ENCODE results near the gene KCNC3.
A peak's percentile ranks its signal among the peaks of the same experiment; 100 is the strongest.

KCNC3 gene

DNA sequence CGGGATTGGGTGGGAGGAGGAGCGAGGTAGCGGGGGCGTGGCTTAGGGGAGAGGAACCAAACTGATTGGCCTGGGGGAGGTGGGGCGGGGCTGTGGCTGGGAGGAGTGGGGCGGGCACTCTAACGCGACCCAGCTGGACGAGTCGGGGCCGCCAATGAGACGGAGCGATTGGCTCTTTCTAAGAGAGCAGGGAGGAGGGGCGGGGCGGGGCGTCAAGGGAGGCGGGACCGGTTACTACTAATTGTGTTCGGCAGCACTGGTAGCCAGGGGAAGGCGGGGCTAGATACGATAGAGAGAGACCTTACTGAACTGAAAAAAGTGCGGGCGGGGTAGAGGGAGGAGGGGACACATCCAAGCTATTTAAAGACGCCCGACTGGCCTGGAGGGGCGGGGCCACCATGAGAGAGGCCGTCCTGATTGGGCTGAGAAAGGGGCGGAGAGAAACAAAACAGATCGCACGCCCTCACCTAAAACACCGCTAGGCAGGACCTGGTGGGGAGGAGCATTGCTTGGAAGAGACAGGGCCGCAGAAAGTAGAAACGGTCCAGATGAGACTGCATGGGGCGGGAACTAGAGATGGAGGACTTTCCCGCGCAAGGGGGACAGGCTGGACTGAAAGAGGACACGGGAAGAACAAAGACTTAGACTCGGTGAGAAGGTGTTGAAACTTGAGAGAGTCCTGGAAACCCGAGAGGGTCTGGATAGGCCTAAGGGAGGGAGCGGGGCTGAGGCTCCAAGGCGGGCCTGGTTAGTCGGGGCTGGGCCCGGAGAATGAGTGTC is at the start of gene KCNC3:
Gene KCNC3 (minus strand): TSS at position 232 of the 780 bp plus-strand sequence. CDS start 295 bp downstream, outside the sequence.
- DNase-seq (ENCODE audit: low read depth in 2 of 3, low spot score in 1 of 3), result peak; percentile 95 to 99 (median 97)

- DNase-seq (ENCODE audit: low read depth in 2 of 3, low spot score in 1 of 3), result no peak
These were observed 49.7 kb upstream of the KCNC3 start for GRCh38 chr19:50378863-50379236.

DNA sequence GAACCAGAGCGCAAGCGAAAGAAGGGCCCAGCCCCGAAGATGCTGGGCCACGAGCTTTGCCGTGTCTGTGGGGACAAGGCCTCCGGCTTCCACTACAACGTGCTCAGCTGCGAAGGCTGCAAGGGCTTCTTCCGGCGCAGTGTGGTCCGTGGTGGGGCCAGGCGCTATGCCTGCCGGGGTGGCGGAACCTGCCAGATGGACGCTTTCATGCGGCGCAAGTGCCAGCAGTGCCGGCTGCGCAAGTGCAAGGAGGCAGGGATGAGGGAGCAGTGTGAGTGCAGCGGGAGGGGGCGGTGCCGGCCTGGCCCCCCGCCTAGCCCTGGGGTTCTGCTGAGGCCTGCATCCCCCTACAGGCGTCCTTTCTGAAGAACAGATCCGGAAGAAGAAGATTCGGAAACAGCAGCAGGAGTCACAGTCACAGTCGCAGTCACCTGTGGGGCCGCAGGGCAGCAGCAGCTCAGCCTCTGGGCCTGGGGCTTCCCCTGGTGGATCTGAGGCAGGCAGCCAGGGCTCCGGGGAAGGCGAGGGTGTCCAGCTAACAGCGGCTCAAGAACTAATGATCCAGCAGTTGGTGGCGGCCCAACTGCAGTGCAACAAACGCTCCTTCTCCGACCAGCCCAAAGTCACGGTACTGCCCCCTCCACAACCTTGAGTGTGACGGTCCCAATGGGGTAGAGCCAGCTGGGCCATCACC is 49.1 kb upstream of the KCNC3 start:
- no peak for DNase-seq (ENCODE audit: low read depth in 2 of 3, low spot score in 1 of 3)

DNA sequence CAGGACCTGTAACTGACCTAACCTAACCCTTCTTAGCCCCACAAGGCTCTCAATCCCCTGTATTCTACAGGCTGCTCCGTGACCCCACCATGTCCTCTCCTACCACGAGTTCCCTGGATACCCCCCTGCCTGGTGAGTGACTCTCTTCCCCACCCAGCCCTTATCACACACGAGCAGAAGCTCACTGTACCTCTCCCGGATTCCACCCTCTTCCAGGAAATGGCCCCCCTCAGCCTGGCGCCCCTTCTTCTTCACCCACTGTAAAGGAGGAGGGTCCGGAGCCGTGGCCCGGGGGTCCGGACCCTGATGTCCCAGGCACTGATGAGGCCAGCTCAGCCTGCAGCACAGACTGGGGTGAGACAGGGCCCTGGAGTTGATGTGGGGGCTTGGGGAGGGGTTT is 48.3 kb upstream of the KCNC3 start:
- no peak for DNase-seq (ENCODE audit: low read depth in 2 of 3, low spot score in 1 of 3)

DNA sequence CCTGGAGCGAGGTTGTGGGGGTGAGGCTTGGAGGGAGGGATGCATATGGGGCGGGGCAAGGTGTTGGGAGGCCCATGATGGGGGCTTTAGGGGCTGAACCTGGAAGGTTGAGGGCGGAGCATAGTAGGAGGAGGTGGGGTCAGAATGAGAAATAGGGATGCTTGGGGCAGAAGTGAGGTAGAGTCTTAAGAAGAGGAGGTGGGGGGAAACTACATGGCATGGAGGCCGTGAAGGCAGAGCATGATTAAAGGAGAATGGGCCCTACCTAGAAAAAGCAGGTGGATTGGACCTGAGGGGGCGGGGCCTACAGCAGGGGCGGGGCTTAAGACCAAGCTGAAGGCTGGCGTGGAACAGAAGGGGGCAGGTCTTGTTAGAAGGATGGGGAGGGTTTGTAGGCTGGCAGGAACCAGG is 47.9 kb upstream of the KCNC3 start:
- DNase-seq (ENCODE audit: low read depth in 2 of 3, low spot score in 1 of 3), result peak in 1 of 3 donors; percentile 36

- peak; percentile 90 to 98 (median 91) for DNase-seq (ENCODE audit: low read depth in 2 of 3, low spot score in 1 of 3)
These were observed 47.2 kb upstream of the KCNC3 start, which contains the start of gene NR1H2 for GRCh38 chr19:50376166-50377050. Gene NR1H2, plus strand, starts transcription at chr19:50376457. Its CDS starts 1,149 bp downstream, at chr19:50377606.

DNA sequence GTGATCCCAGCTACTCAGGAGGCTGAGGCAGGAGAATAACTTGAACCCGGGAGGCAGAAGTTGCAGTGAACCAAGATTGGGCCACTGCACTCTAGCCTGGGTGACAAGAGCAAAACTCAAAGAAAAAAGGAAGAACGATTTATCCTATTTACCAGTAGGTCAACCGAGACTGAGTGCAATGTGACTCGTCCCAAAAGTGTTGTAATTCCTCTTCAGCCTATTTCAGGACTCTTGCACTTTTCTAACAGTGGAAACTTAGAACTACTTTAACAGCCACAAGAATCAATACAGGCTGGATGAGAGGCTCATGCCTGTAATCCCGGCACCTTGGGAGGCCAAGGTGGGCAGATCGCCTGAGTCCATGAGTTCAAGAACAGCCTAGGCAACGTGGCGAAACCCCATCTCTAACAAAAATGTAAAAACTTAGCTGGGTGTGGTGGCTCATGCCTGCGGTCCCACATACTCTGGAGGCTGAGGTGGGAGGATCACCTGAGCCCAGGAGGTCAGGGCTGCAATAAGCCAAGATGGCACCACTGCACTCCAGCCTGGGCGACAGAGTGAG is 42.8 kb upstream of the KCNC3 start:
- DNase-seq (ENCODE audit: low read depth in 2 of 3, low spot score in 1 of 3), result no peak

DNA sequence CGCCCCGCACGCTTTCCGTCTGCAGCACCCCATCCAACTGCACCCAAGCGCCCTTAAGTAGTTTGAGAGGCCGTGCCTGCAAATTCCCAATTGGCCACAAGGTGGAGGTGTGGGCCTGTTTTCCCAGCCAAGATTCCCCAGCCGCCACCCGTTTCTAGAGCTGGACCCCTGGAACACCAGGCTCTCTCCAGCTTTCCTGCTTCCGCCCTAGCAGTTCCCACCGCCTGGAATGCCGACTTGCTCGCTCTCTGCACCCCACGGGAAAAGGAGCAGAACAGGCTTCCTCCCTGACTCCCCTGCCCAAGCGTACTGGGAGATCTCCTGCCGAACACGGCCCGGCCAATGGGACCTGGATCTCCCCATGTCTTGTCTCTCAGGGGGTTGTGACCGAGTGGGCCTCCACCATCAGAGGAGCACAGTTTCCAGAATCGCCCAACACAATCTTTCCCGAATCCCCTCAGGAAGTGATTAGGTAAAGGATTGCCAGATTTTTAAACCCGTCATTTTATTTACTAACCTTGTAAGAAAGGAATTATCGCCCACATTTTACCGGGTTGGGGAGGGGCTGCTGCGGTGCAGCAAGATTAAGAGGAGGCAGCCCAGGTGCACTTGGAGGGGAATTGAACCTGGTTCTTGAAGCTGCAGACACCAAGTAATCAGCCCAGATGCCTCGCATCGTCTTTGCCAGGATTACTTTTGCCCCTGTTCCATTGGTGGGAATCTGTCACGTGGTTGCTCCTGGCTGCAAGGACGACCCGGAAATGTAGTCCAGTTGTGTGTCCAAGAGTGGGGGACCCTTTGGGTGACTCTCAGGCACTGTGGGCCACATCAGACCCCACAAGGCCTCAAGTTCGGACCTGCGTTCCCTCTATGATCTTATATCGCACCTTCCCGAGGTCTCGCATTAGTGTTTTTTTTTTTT is 39.7 kb upstream of the KCNC3 start:
- DNase-seq (ENCODE audit: low read depth in 2 of 3, low spot score in 1 of 3), result peak; percentile 68 to 85 (median 70)

- no peak for DNase-seq (ENCODE audit: low read depth in 2 of 3, low spot score in 1 of 3)
These were observed 36.5 kb upstream of the KCNC3 start, which contains the start of gene NAPSA for GRCh38 chr19:50365434-50366306. Gene NAPSA, minus strand, starts transcription at chr19:50365639. Its CDS starts 18 bp downstream, at chr19:50365621.

DNA sequence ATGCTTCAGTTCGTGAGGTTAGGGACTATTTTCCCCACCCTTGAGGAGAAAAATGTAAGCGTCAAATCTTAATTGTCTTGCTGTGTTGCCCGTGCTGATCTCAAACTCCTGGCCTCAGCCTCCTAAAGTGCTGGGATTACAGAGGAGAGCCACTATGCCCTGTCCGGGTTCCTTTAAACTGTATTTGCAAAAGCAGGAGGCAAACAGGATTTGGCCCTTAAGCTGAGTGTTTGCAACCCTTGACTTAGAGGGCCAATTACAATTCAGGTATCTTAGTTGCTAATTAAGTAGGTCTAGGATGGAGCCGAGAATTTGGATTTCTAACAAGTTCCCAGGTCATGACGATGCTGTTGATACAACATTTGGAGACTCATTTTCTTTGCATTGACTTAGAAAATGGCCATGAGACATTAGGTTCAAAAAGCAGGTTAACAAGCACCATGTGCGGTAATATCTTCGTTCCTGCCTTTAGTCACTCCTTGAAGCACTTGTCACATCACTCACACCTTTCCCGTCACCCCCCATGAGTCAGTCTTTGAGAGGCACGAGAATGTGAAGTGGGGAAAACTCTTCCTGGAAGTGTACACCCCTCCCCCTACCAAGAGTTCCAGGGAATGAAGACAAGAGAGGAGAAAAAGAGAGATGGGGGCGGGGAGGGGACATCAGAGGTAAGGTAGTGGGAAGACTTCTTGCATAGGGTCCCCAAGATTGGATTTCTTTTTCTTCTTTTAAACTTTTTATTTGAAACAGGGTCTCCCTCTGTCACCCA is 33.7 kb upstream of the KCNC3 start:
- peak in 2 of 3 donors; percentile 39 to 54 for DNase-seq (ENCODE audit: low read depth in 2 of 3, low spot score in 1 of 3)

DNA sequence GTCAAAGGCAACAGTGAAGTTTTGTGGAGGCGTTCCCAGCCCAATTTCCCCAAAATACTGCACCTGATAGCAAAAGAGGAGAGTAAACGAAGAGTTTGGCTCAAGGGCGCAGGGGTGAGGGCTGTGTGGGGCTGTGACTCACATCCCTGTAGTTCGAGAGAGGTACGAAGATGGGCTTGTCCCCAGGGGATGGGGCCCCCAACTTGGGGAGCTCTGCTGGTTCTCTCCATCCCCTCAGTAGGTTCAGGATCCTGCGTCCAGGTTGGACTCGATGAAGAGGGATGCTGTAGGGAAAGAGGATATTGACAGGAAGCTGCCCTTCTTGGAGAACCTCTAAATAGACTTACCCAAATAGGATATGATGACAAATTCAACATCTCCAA is 32.8 kb upstream of the KCNC3 start:
- no peak for DNase-seq (ENCODE audit: low read depth in 2 of 3, low spot score in 1 of 3)

GRCh38 chr19:50361290-50362029 is 32.3 kb upstream of the KCNC3 start:
- DNase-seq (ENCODE audit: low read depth in 2 of 3, low spot score in 1 of 3), result peak in 1 of 3 donors; percentile 61

GRCh38 chr19:50359328-50359818 is 30.2 kb upstream of the KCNC3 start:
- DNase-seq (ENCODE audit: low read depth in 2 of 3, low spot score in 1 of 3), result no peak

- peak; percentile 57 to 68 (median 59) for DNase-seq (ENCODE audit: low read depth in 2 of 3, low spot score in 1 of 3)
These were observed 29.5 kb upstream of the KCNC3 start for GRCh38 chr19:50358483-50359327.

- peak; percentile 75 to 86 (median 75) for DNase-seq (ENCODE audit: low read depth in 2 of 3, low spot score in 1 of 3)
These were observed 28.3 kb upstream of the KCNC3 start for GRCh38 chr19:50357178-50358100.

Data from stimulated activated CD4-positive, alpha-beta T cell treated with anti-CD3 and anti-CD28 coated beads, Interleukin-12 subunit alpha, Interleukin-12 subunit beta, amount 100 ng/mL, for 48 hours (primary cell).